Measurements from ENCODE around the gene GUCY2D.

The GUCY2D gene

DNA sequence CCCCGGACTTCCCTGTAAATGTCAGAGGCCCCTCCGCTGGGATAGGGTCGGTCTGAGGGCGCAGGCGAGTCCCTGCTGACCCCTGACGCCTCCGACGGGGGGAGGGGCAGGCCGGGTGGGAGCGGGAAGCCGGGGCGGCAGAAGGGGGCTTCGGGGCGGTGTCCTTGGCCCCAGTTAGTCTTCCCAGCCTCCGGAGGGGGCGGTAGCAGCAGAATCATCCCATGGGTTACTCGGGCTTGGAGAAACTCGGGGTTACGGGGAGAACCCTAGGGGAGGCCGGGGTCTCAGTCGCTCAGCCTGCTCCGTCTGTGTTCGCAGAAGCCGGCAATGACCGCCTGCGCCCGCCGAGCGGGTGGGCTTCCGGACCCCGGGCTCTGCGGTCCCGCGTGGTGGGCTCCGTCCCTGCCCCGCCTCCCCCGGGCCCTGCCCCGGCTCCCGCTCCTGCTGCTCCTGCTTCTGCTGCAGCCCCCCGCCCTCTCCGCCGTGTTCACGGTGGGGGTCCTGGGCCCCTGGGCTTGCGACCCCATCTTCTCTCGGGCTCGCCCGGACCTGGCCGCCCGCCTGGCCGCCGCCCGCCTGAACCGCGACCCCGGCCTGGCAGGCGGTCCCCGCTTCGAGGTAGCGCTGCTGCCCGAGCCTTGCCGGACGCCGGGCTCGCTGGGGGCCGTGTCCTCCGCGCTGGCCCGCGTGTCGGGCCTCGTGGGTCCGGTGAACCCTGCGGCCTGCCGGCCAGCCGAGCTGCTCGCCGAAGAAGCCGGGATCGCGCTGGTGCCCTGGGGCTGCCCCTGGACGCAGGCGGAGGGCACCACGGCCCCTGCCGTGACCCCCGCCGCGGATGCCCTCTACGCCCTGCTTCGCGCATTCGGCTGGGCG is 542 bp downstream of the GUCY2D start:
- no peak for DNase-seq (ENCODE audit: low read depth, low spot score)
- Histone ChIP-seq H3K4me3 (no peak overlapping the region), H3K9me3 (ENCODE audit: low read depth, low read length) (no peaks in the 10 kb centered on the region), H3K36me3 (ENCODE audit: insufficient read depth, low read length) (no peaks in the 10 kb centered on the region), H3K9ac (ENCODE audit: insufficient read length) (no peak overlapping the region), H3K27ac (no peak overlapping the region)
- TF ChIP-seq EZH2 (IDR thresholded peaks at IDR 0.05) (no peak), POLR2AphosphoS5 (IDR thresholded peaks at IDR 0.05; ENCODE audit: borderline replicate concordance, low read depth, low read length) (no peak), FOXP2 (optimal IDR thresholded peaks at IDR 0.05; ENCODE audit: control extremely low read depth, extremely low read length, insufficient read depth) (no peak)

DNA sequence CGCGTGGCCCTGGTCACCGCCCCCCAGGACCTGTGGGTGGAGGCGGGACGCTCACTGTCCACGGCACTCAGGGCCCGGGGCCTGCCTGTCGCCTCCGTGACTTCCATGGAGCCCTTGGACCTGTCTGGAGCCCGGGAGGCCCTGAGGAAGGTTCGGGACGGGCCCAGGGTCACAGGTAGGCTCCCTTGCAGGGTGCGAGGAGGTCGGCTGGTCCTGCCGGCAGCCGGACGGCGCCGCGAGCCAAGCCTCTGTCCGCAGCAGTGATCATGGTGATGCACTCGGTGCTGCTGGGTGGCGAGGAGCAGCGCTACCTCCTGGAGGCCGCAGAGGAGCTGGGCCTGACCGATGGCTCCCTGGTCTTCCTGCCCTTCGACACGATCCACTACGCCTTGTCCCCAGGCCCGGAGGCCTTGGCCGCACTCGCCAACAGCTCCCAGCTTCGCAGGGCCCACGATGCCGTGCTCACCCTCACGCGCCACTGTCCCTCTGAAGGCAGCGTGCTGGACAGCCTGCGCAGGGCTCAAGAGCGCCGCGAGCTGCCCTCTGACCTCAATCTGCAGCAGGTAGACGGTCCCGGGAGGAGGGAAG is 1.3 kb downstream of the GUCY2D start:
- H3K36me3 ChIP-seq (ENCODE audit: insufficient read depth, low read length) = no peaks in the 10 kb centered on the region
- no peak overlapping the region for H3K27ac ChIP-seq
- H3K9me3 ChIP-seq (ENCODE audit: low read depth, low read length) = no peaks in the 10 kb centered on the region
- DNase-seq (ENCODE audit: low read depth, low spot score) = no peak
- H3K9ac ChIP-seq (ENCODE audit: insufficient read length) = no peak overlapping the region
- TF ChIP-seq FOXP2 (optimal IDR thresholded peaks at IDR 0.05; ENCODE audit: control extremely low read depth, extremely low read length, insufficient read depth) (no peak), EZH2 (IDR thresholded peaks at IDR 0.05) (no peak), POLR2AphosphoS5 (IDR thresholded peaks at IDR 0.05; ENCODE audit: borderline replicate concordance, low read depth, low read length) (no peak)
- no peak overlapping the region for H3K4me3 ChIP-seq

DNA sequence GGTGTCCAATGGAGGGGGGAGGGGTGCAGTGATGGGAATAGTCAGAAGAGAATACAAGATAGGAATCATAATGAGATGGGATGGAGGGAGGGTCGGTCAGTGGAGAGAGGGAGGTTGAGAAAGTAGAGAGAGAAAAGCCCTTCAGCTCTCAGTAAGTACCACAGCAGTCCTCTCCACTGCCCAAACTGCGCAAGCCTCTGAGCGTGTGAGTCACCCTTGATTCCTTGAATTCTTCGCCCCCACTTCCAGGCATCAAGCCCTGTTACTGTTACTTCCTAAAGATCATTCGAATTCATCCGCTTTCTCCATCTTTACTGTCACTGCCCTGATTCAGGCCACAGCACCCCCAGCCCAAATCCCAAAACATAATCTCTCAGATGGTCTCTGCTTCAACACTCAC is 2.5 kb downstream of the GUCY2D start:
- no peaks in the 10 kb centered on the region for H3K9me3 ChIP-seq (ENCODE audit: low read depth, low read length)
- H3K36me3 ChIP-seq (ENCODE audit: insufficient read depth, low read length) = no peaks in the 10 kb centered on the region
- DNase-seq (ENCODE audit: low read depth, low spot score) = no peak
- no peak overlapping the region for H3K4me3 ChIP-seq
- TF ChIP-seq FOXP2 (optimal IDR thresholded peaks at IDR 0.05; ENCODE audit: control extremely low read depth, extremely low read length, insufficient read depth) (no peak), POLR2AphosphoS5 (IDR thresholded peaks at IDR 0.05; ENCODE audit: borderline replicate concordance, low read depth, low read length) (no peak), EZH2 (IDR thresholded peaks at IDR 0.05) (no peak)
- H3K9ac ChIP-seq (ENCODE audit: insufficient read length) = no peak overlapping the region
- no peak overlapping the region for H3K27ac ChIP-seq

DNA sequence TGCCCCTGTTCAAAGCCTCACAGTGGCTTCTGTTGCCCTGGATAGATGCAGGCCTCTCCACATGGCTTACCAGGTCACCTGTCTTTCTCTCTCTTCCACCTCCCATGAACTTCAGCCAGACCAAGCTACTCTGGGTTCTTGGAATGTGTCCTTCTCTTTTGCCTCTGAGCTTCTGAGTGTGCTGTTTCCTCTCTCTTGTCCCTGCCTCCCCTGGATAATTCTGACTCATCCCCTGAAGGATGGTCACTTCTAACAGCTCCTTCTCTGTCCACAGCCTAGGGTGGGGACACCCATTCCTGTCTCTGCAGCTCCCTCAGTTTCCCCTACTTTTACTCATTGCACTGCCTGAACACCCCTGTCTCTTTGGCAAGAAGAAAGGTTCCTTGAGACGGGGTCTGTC is 2.9 kb downstream of the GUCY2D start:
- TF ChIP-seq EZH2 (IDR thresholded peaks at IDR 0.05) (no peak), FOXP2 (optimal IDR thresholded peaks at IDR 0.05; ENCODE audit: control extremely low read depth, extremely low read length, insufficient read depth) (no peak), POLR2AphosphoS5 (IDR thresholded peaks at IDR 0.05; ENCODE audit: borderline replicate concordance, low read depth, low read length) (no peak)
- no peak overlapping the region for H3K9ac ChIP-seq (ENCODE audit: insufficient read length)
- no peak overlapping the region for H3K4me3 ChIP-seq
- DNase-seq (ENCODE audit: low read depth, low spot score) = no peak
- H3K9me3 ChIP-seq (ENCODE audit: low read depth, low read length) = no peaks in the 10 kb centered on the region
- H3K36me3 ChIP-seq (ENCODE audit: insufficient read depth, low read length) = no peaks in the 10 kb centered on the region
- no peak overlapping the region for H3K27ac ChIP-seq

DNA sequence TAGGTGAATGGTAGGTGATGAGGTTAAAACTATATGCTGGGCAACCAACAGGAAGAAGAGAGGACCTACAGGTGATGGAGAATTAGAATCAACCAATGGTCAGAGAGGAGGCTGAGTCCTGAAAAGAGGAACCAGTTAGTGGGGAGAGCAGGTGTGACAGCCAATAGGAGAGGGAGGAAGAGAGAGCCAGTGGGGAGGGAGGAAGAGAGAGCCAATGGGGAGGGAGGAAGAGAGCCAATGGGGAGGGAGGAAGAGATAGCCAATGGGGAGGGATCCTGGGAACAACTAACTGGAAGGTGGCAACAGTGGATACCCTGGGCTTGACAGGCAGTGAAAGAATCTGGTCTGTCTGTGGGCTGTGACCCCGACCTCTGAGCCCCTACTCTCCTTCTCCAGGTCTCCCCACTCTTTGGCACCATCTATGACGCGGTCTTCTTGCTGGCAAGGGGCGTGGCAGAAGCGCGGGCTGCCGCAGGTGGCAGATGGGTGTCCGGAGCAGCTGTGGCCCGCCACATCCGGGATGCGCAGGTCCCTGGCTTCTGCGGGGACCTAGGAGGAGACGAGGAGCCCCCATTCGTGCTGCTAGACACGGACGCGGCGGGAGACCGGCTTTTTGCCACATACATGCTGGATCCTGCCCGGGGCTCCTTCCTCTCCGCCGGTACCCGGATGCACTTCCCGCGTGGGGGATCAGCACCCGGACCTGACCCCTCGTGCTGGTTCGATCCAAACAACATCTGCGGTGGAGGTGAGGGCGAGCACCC is 3.7 kb downstream of the GUCY2D start:
- Histone ChIP-seq H3K9ac (ENCODE audit: insufficient read length) (no peak overlapping the region), H3K27ac (no peak overlapping the region), H3K4me3 (no peak overlapping the region), H3K36me3 (ENCODE audit: insufficient read depth, low read length) (no peaks in the 10 kb centered on the region), H3K9me3 (ENCODE audit: low read depth, low read length) (no peaks in the 10 kb centered on the region)
- TF ChIP-seq FOXP2 (optimal IDR thresholded peaks at IDR 0.05; ENCODE audit: control extremely low read depth, extremely low read length, insufficient read depth) (no peak), EZH2 (IDR thresholded peaks at IDR 0.05) (no peak), POLR2AphosphoS5 (IDR thresholded peaks at IDR 0.05; ENCODE audit: borderline replicate concordance, low read depth, low read length) (no peak)
- no peak for DNase-seq (ENCODE audit: low read depth, low spot score)

DNA sequence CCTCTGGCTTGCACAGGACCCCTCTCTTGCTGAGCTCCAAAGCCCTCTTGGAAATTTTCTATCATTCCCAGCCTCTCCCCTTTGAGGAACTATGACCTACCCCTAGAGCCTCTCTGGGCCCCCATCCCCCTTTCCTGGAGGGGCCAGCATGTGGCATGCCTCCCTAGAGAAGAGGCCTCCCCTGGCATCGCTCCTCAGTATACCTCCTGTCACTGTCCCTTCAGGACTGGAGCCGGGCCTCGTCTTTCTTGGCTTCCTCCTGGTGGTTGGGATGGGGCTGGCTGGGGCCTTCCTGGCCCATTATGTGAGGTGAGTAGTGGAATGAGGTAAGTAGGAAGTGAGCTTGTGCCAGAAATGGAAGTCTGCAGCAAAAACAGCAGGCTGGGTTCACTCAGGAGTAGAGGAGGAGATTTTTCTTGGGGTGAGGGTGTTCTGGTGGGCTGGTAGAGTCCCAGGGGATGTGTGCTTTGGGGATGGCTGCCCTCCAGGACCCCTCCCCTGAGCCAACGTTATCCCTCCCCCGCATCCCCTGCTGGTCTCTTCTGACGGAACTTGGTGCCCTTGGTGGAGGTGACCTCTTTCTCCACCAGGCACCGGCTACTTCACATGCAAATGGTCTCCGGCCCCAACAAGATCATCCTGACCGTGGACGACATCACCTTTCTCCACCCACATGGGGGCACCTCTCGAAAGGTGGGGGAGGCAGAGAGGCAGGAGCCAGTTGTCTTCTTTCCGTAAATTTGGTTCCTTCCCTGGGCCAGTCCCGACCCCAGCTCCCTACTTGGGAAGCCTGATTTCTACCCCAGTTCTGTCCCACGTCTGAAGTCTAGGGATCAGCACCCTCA is 4.6 kb downstream of the GUCY2D start:
- Histone ChIP-seq H3K27ac (no peak overlapping the region), H3K9ac (ENCODE audit: insufficient read length) (no peak overlapping the region), H3K9me3 (ENCODE audit: low read depth, low read length) (no peaks in the 10 kb centered on the region), H3K36me3 (ENCODE audit: insufficient read depth, low read length) (no peaks in the 10 kb centered on the region), H3K4me3 (no peak overlapping the region)
- no peak for DNase-seq (ENCODE audit: low read depth, low spot score)
- TF ChIP-seq EZH2 (IDR thresholded peaks at IDR 0.05) (no peak), FOXP2 (optimal IDR thresholded peaks at IDR 0.05; ENCODE audit: control extremely low read depth, extremely low read length, insufficient read depth) (no peak), POLR2AphosphoS5 (IDR thresholded peaks at IDR 0.05; ENCODE audit: borderline replicate concordance, low read depth, low read length) (no peak)

DNA sequence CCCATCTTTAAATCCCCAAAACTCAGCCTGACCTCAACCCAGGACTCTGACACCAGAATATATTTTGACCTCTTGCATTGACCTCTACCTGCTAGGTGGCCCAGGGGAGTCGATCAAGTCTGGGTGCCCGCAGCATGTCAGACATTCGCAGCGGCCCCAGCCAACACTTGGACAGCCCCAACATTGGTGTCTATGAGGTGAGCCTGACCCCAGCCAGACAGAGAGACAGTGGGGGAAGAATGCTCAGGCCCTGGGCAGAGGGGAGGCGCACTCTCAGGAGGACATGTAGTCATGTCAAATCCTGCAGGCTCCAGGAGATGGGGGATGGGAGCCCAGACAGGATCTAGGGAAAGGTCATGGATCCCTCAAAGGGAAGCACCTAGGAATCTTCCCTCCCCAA is 5.4 kb downstream of the GUCY2D start:
- Histone ChIP-seq H3K9ac (ENCODE audit: insufficient read length) (no peak overlapping the region), H3K9me3 (ENCODE audit: low read depth, low read length) (no peaks in the 10 kb centered on the region), H3K36me3 (ENCODE audit: insufficient read depth, low read length) (no peaks in the 10 kb centered on the region), H3K27ac (no peak overlapping the region), H3K4me3 (no peak overlapping the region)
- TF ChIP-seq FOXP2 (optimal IDR thresholded peaks at IDR 0.05; ENCODE audit: control extremely low read depth, extremely low read length, insufficient read depth) (no peak), EZH2 (IDR thresholded peaks at IDR 0.05) (no peak), POLR2AphosphoS5 (IDR thresholded peaks at IDR 0.05; ENCODE audit: borderline replicate concordance, low read depth, low read length) (no peak)
- DNase-seq (ENCODE audit: low read depth, low spot score) = no peak

Measured in SK-N-MC (cell line).